Loucy (cell line): ENCODE results near the gene NRP1.

ENCODE experiments used
- H2AFZ ChIP-seq: fragments of 200-600 bp; sonication (generic); 2 replicates; pipeline ENCODE4 v1.6.0; 2016; ENCODE audit warnings: antibody characterized with exemption, mild to moderate bottlenecking, low read length, moderate library complexity
- H3F3A ChIP-seq: fragments of 200-600 bp; 2 replicates; pipeline ENCODE4 v1.6.0; 2016; ENCODE audit warnings: antibody characterized with exemption, low read depth, mild to moderate bottlenecking
- H3K27me3 ChIP-seq: fragments of 200-600 bp; sonication (generic); 2 replicates; pipeline ENCODE4 v1.6.1; 2014; ENCODE audit warnings: low read length, mild to moderate bottlenecking; ENCODE audit not compliant: insufficient read depth, poor library complexity, severe bottlenecking
- H3K36me3 ChIP-seq: fragments of 200-600 bp; sonication (generic); 2 replicates; pipeline ENCODE4 v1.6.1; 2016; ENCODE audit warnings: low read length; ENCODE audit not compliant: insufficient read depth
- H3K4me1 ChIP-seq: fragments of 200-600 bp; sonication (generic); 2 replicates; pipeline ENCODE4 v1.5.1; 2014; ENCODE audit warnings: low read length, mild to moderate bottlenecking; ENCODE audit not compliant: insufficient read depth, poor library complexity, severe bottlenecking
- H3K4me2 ChIP-seq: fragments of 200-600 bp; sonication (generic); 2 replicates; pipeline ENCODE4 v1.6.0; 2014; ENCODE audit warnings: antibody characterized with exemption, low read length, low read depth, mild to moderate bottlenecking; ENCODE audit not compliant: poor library complexity, severe bottlenecking
- H3K4me3 ChIP-seq: fragments of 200-600 bp; sonication (generic); 2 replicates; pipeline ENCODE4 v1.5.1; 2014; ENCODE audit warnings: low read length, mild to moderate bottlenecking, mixed read lengths; ENCODE audit not compliant: poor library complexity, severe bottlenecking
- H3K79me2 ChIP-seq: fragments of 200-600 bp; sonication (generic); 2 replicates; pipeline ENCODE4 v1.6.1; 2014; ENCODE audit warnings: low read length; ENCODE audit not compliant: insufficient read depth
- H3K9ac ChIP-seq: fragments of 200-600 bp; sonication (generic); 2 replicates; pipeline ENCODE4 v1.6.0; 2014; ENCODE audit warnings: mild to moderate bottlenecking, low read depth, low read length, moderate library complexity; ENCODE audit not compliant: poor library complexity, severe bottlenecking
- H3K9me2 ChIP-seq: fragments of 200-600 bp; sonication (generic); replicated peaks from 2 replicates; pipeline ENCODE4 v1.6.1; 2016; ENCODE audit warnings: low read depth, low read length, mixed read lengths
- H3K9me3 ChIP-seq: fragments of 200-600 bp; sonication (generic); 2 replicates; pipeline ENCODE4 v1.6.1; 2014; ENCODE audit warnings: mild to moderate bottlenecking, antibody characterized with exemption, low read length, low read depth; ENCODE audit not compliant: insufficient read depth
- H4K20me1 ChIP-seq: fragments of 200-600 bp; sonication (generic); 2 replicates; pipeline ENCODE4 v1.6.0; 2014; ENCODE audit warnings: antibody characterized with exemption, low read length, mild to moderate bottlenecking; ENCODE audit not compliant: insufficient read depth, poor library complexity, severe bottlenecking
- CTCF ChIP-seq: fragments of 200-600 bp; sonication (generic); conservative IDR thresholded peaks from 2 replicates; pipeline ENCODE4 v1.5.1; 2014; ENCODE audit warnings: mild to moderate bottlenecking, antibody characterized with exemption, low read length
- EZH2phosphoT487 ChIP-seq: fragments of 200-600 bp; IDR thresholded peaks from 2 replicates; pipeline ENCODE4 v1.6.1; 2018; ENCODE audit warnings: antibody characterized with exemption, mild to moderate bottlenecking, moderate library complexity, borderline replicate concordance

NRP1 gene

DNA sequence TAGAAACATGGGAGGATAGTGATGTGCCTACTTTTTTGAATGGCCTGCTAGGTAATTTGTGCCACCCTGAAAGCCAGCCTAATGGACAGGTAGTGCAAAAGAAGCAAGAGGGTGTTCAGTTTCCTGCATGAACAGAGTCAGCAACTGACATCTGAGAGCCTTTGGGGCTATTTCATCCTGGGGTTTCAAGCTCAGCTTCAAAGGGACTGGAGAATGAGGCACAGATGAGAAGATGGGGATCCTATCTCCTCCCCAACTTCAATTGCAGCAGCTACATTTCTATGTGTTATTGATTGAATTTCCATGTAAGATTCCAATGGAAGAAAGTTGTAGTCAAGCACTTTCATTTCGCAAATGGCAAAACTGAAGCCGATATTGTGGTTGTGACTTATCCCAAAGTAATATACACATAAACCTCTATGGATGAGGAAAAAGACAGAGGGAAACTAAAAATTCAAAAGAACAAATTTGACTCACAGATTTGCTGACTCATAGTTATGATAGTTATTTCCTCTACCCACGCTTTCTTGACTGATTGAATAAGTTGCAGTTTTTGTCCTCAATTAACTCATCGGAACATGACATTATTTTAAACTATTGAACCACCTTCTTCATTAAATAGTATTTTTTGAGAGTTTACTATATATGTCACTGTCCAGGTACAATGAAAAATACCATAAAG is 42.6 kb upstream of the NRP1 start:
- no peaks in the 10 kb centered on the region for H3K27me3 ChIP-seq
- H3K9me3 ChIP-seq: no peaks in the 10 kb centered on the region
- no peak overlapping the region for H3K4me3 ChIP-seq
- H3K4me2 ChIP-seq: no peak overlapping the region
- no peaks in the 10 kb centered on the region for H3K79me2 ChIP-seq
- H3K36me3 ChIP-seq: no peaks in the 10 kb centered on the region
- H2AFZ ChIP-seq: no peak overlapping the region
- no peaks in the 10 kb centered on the region for H4K20me1 ChIP-seq
- TF ChIP-seq EZH2phosphoT487 (no peak), CTCF (no peak)
- peaks cover 7% of the 10 kb centered on the region for H3K4me1 ChIP-seq
- no peaks in the 10 kb centered on the region for H3K9me2 ChIP-seq
- no peaks in the 10 kb centered on the region for H3F3A ChIP-seq
- no peak overlapping the region for H3K9ac ChIP-seq

DNA sequence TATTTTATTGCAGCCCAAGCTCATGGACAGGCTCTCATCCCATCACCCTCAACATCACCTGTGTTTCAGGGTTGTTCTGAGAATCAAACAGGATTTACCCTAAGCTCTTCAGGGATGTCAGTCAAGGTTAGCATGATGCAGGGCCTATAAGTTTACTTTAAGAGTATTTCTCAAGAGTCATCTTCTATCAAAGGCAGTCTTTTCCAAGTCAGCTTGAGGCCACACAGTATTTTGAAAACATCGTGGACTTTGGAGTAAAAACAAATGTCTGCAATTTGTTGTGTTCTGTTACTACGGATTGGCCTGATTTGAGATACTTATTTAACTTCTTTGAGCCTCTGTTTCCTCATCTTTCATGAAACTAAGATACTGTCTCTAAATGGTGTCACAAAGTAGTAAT is 42.0 kb upstream of the NRP1 start:
- Histone ChIP-seq H3K4me3 (no peak overlapping the region), H4K20me1 (no peaks in the 10 kb centered on the region), H3K9ac (no peak overlapping the region), H2AFZ (no peak overlapping the region), H3K4me2 (no peak overlapping the region), H3K79me2 (no peaks in the 10 kb centered on the region), H3K27me3 (no peaks in the 10 kb centered on the region), H3K9me2 (no peaks in the 10 kb centered on the region), H3K9me3 (no peaks in the 10 kb centered on the region), H3K36me3 (no peaks in the 10 kb centered on the region), H3F3A (no peaks in the 10 kb centered on the region), H3K4me1 (peaks cover 7% of the 10 kb centered on the region)
- no peak for TF ChIP-seq EZH2phosphoT487
- no peak for TF ChIP-seq CTCF

DNA sequence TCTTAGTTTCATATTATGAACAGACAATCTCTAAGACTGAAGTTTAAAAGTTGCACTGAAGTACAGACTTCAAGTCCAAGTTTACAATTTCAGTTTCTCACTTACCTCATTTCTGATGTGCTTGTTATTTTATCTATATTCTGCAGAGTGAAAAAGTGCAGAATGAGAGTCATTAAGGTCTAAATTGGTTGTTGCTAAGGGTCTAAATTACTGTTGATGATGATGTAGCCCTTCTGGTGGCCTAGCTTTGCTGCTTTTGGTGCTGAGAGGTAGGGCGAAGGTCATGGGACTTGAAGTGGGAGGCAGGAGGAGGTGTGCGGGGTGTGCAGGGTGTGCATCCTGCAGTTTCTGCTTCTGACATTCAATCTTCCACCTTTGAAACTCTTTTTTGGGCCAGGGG is 38.8 kb upstream of the NRP1 start:
- peaks cover 7% of the 10 kb centered on the region for H3K4me1 ChIP-seq
- no peaks in the 10 kb centered on the region for H3K9me2 ChIP-seq
- H3K9me3 ChIP-seq: no peaks in the 10 kb centered on the region
- no peaks in the 10 kb centered on the region for H3K27me3 ChIP-seq
- TF ChIP-seq EZH2phosphoT487 (no peak), CTCF (no peak)
- no peak overlapping the region for H2AFZ ChIP-seq
- no peak overlapping the region for H3K4me2 ChIP-seq
- no peaks in the 10 kb centered on the region for H3K79me2 ChIP-seq
- H3K4me3 ChIP-seq: no peak overlapping the region
- no peaks in the 10 kb centered on the region for H3K36me3 ChIP-seq
- no peak overlapping the region for H3K9ac ChIP-seq
- H4K20me1 ChIP-seq: no peaks in the 10 kb centered on the region
- H3F3A ChIP-seq: no peaks in the 10 kb centered on the region
